Esophagus squamous epithelium (tissue), 4 donors: ENCODE data around the gene ERG.

Source experiments
- POLR2A ChIP-seq, 4 donors: fragments of 450-650 bp; IDR thresholded peaks; one replicate each; pipeline ENCODE4 v1.6.1; 2017; ENCODE audit warnings: antibody characterized with exemption in 4 of 4, mild to moderate bottlenecking in 4 of 4, moderate library complexity in 3 of 4
- TF ChIP-seq, protein P1 (sequence below), 6 experiments: fragments of 450-650 bp in 4 of 6; fragments of 200-600 bp in 2 of 6; sonication (generic) in 2 of 6; IDR thresholded peaks; one replicate each; pipeline ENCODE4 v1.5.1; 2016 to 2019; ENCODE audit warnings: antibody characterized with exemption in 6 of 6, mild to moderate bottlenecking in 4 of 6, moderate library complexity in 4 of 6

DNA sequence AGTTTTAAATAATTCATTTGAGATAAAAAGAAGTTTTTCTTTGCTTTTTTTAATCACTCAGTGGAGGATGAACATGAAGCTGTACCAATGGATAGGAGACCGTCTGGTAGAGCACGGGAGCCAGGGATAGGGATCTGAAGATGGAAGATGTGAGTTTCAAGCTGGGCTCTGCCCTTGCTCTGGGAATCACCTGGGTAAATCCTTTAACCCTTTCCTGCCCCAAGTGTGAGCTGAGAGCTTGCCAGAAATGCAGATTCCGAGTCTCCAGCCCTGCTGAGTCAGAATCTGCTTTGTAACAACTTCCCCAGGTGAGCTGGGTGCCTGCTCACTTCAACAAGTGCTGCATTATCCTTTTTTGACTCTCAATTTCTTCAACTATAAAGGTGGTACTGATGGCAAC is 44.1 kb downstream of the ERG start:
- TF ChIP-seq, protein P1, sequence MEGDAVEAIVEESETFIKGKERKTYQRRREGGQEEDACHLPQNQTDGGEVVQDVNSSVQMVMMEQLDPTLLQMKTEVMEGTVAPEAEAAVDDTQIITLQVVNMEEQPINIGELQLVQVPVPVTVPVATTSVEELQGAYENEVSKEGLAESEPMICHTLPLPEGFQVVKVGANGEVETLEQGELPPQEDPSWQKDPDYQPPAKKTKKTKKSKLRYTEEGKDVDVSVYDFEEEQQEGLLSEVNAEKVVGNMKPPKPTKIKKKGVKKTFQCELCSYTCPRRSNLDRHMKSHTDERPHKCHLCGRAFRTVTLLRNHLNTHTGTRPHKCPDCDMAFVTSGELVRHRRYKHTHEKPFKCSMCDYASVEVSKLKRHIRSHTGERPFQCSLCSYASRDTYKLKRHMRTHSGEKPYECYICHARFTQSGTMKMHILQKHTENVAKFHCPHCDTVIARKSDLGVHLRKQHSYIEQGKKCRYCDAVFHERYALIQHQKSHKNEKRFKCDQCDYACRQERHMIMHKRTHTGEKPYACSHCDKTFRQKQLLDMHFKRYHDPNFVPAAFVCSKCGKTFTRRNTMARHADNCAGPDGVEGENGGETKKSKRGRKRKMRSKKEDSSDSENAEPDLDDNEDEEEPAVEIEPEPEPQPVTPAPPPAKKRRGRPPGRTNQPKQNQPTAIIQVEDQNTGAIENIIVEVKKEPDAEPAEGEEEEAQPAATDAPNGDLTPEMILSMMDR (IDR thresholded peaks at IDR 0.05), result no peak
- no peak for TF ChIP-seq POLR2A (IDR thresholded peaks at IDR 0.05)
